Transverse colon (tissue), 4 donors: Measurements from ENCODE around the gene ZMIZ1. TPM values are rescaled to one million over a fixed set of nuclear protein-coding genes. Genes with fewer than 3 reads are reported as not detected.
A peak's percentile ranks its signal among the peaks of the same experiment; 100 is the strongest.

Source experiments
- DNase-seq: peaks from one replicate; pipeline ENCODE4 v3.0.0-alpha.2; 2019
- H3K27ac ChIP-seq, 4 donors: fragments of 200-600 bp; sonication (generic); 2 replicates each; pipeline ENCODE4 v1.5.1; 2016 to 2018; ENCODE audit warnings: inconsistent platforms in 4 of 4
- H3K27me3 ChIP-seq: fragments of 200-600 bp; sonication (generic); 2 replicates; pipeline ENCODE4 v1.5.1; 2017; ENCODE audit warnings: inconsistent platforms
- H3K36me3 ChIP-seq, 4 donors: fragments of 200-600 bp; sonication (generic); 2 replicates each; pipeline ENCODE4 v1.5.1; 2017 to 2019; ENCODE audit warnings: inconsistent platforms in 4 of 4
- H3K4me1 ChIP-seq, 4 donors: fragments of 200-600 bp; sonication (generic); 2 replicates each; pipeline ENCODE4 v1.5.1; 2017 to 2020; ENCODE audit warnings: inconsistent platforms in 4 of 4
- H3K4me3 ChIP-seq, 4 donors: fragments of 200-600 bp; sonication (generic); 1 replicate in 1 of 4; 2 replicates in 3 of 4; pipeline versions ENCODE4 v1.5.1 to v1.6.1; 2017 to 2019; ENCODE audit warnings: inconsistent platforms in 4 of 4
- H3K9me3 ChIP-seq, 2 donors: fragments of 200-600 bp; sonication (generic); 2 replicates each; pipeline ENCODE4 v1.5.1; 2017 to 2019; ENCODE audit warnings: inconsistent platforms in 2 of 2
- CTCF ChIP-seq, 5 experiments: fragments of 200-600 bp in 3 of 5; fragments of 450-650 bp in 2 of 5; sonication (generic) in 3 of 5; IDR thresholded peaks; 1 replicate in 2 of 5; 2 replicates in 3 of 5; pipeline ENCODE4 v1.5.1; 2016 to 2017; ENCODE audit warnings: antibody characterized with exemption in 5 of 5, inconsistent platforms in 3 of 5, mild to moderate bottlenecking in 2 of 5, moderate library complexity in 1 of 5
- EP300 ChIP-seq: sonication (generic); formaldehyde crosslinking; IDR thresholded peaks from one replicate; pipeline ENCODE4 v1.6.1; 2017; ENCODE audit warnings: antibody characterized with exemption, low read depth
- POLR2A ChIP-seq: fragments of 450-650 bp; IDR thresholded peaks from one replicate; pipeline ENCODE4 v1.6.1; 2016; ENCODE audit warnings: antibody characterized with exemption, mild to moderate bottlenecking, moderate library complexity
- POLR2AphosphoS5 ChIP-seq, 3 donors: sonication (generic); formaldehyde crosslinking; IDR thresholded peaks; one replicate each; pipeline ENCODE4 v1.6.1; 2016; ENCODE audit warnings: antibody characterized with exemption in 3 of 3
- WGBS, 2 donors: methylation state at CpG; one replicate each; pipeline ENCODE4 v1.1.5; 2018; ENCODE audit warnings: low coverage in 1 of 2; 5-methylcytosine and 5-hydroxymethylcytosine counted together
- in situ Hi-C, 4 donors: fragments of 200-750 bp; cut with MboI; loops; one replicate each; pipeline versions ENCODE4 v1.15.0 to v1.15.1; 2017; ENCODE audit warnings: low sequenced_read_pairs in 3 of 4, low pct_ligation_motif_present in 1 of 4, low pct_unique_long_range_greater_than_20kb in 1 of 4
- intact Hi-C: fragments of 100-400 bp; cut with DNase I; formaldehyde crosslinking; loops from one replicate; pipeline ENCODE4 v1.15.1; 2023; ENCODE audit warnings: low total_unique reads
- total RNA-seq, 4 donors: library from RNA; depleted of rRNA; stranded (reverse); fragments of >200 nt; gene quantifications; one replicate each; pipeline ENCODE4 v1.1.0, GENCODE V29; 2016

Gene ZMIZ1
- total RNA-seq, 4 donors from 2014 or later = 32.0 to 108 (median 63.0) TPM

- Histone ChIP-seq H3K4me1 (peaks cover 0 to 4% (median 2%) of the 10 kb centered on the region in 4 donors), H3K36me3 (peaks cover 0 to 18% (median 4%) of the 10 kb centered on the region in 4 donors), H3K27ac (no peak overlapping the region), H3K27me3 (no peaks in the 10 kb centered on the region), H3K4me3 (no peak overlapping the region), H3K9me3 (no peaks in the 10 kb centered on the region)
- no peak for TF ChIP-seq EP300
- no peak for TF ChIP-seq POLR2AphosphoS5 (IDR thresholded peaks at IDR 0.05)
- no peak for TF ChIP-seq POLR2A
- TF ChIP-seq CTCF (IDR thresholded peaks at IDR 0.05) = no peak
- intact Hi-C loops (loop anchor here (5.0 kb wide), 1 partner anchor 989 kb away; no protein-coding TSS in a partner anchor), in situ Hi-C loops (loop anchor here in 1 of 4 donors (25.0 kb wide), 1 partner anchor 989 kb away; no protein-coding TSS in a partner anchor)
- DNase-seq = no peak
- 74% methylated on average over 7 of the region's 8 CpGs; no CpG with 5 or more reads in 1 of the 2 donors for WGBS, 2 donors
These were observed 132.9 kb downstream of the ZMIZ1 start for GRCh38 chr10:79201706-79202105.

- Histone ChIP-seq H3K4me1 (peaks cover 0 to 3% (median 0%) of the 10 kb centered on the region in 4 donors), H3K9me3 (no peaks in the 10 kb centered on the region), H3K27ac (peak overlapping the region in 2 of 4 donors; percentile 7 to 10), H3K36me3 (peaks cover 0 to 18% (median 4%) of the 10 kb centered on the region in 4 donors), H3K27me3 (no peaks in the 10 kb centered on the region), H3K4me3 (no peak overlapping the region)
- intact Hi-C loops = loop anchor here (5.0 kb wide), 1 partner anchor 990 kb away; no protein-coding TSS in a partner anchor
- DNase-seq = peak; percentile 38
- 50 to 100% methylated on average over 1 to 9 of the region's 9 CpGs for WGBS, 2 donors
- in situ Hi-C loops = loop anchor here in 1 of 4 donors (25.0 kb wide), 1 partner anchor 990 kb away; no protein-coding TSS in a partner anchor
- TF ChIP-seq CTCF (IDR thresholded peaks at IDR 0.05) = peak in 3 of 5 experiments; percentile 27 to 30 (median 28)
- TF ChIP-seq EP300 = no peak
These were observed 133.6 kb downstream of the ZMIZ1 start for GRCh38 chr10:79202188-79203013.

GRCh38 chr10:79203014-79203644 is 134.4 kb downstream of the ZMIZ1 start:
- in situ Hi-C loops = loop anchor here in 1 of 4 donors (25.0 kb wide), 1 partner anchor 991 kb away; no protein-coding TSS in a partner anchor
- H3K9me3 ChIP-seq = no peaks in the 10 kb centered on the region
- no peaks in the 10 kb centered on the region for H3K27me3 ChIP-seq
- WGBS, 2 donors = 70 to 84% methylated on average over 12 to 13 of the region's 13 CpGs
- H3K27ac ChIP-seq = peak overlapping the region in 2 of 4 donors; percentile 7 to 10
- H3K36me3 ChIP-seq = peaks cover 0 to 18% (median 4%) of the 10 kb centered on the region in 4 donors
- peaks cover 0 to 3% (median 0%) of the 10 kb centered on the region in 4 donors for H3K4me1 ChIP-seq
- TF ChIP-seq POLR2A = no peak
- no peak for TF ChIP-seq POLR2AphosphoS5 (IDR thresholded peaks at IDR 0.05)
- no peak for TF ChIP-seq EP300
- no peak for TF ChIP-seq CTCF (IDR thresholded peaks at IDR 0.05)
- no peak overlapping the region for H3K4me3 ChIP-seq
- intact Hi-C loops = loop anchor here (5.0 kb wide), 1 partner anchor 991 kb away; no protein-coding TSS in a partner anchor
- DNase-seq = no peak

- Histone ChIP-seq H3K4me3 (no peak overlapping the region), H3K4me1 (peaks cover 0 to 3% (median 0%) of the 10 kb centered on the region in 4 donors), H3K27me3 (no peaks in the 10 kb centered on the region), H3K36me3 (peaks cover 0 to 18% (median 7%) of the 10 kb centered on the region in 4 donors), H3K27ac (no peak overlapping the region), H3K9me3 (no peaks in the 10 kb centered on the region)
- no peak for DNase-seq
- in situ Hi-C loops = loop anchor here in 1 of 4 donors (25.0 kb wide), 1 partner anchor 992 kb away; no protein-coding TSS in a partner anchor
- 79% methylated on average over 8 of the region's 8 CpGs; no CpG with 5 or more reads in 1 of the 2 donors for WGBS, 2 donors
- intact Hi-C loops = loop anchor here (5.0 kb wide), 1 partner anchor 992 kb away; no protein-coding TSS in a partner anchor
- TF ChIP-seq EP300 (no peak), POLR2A (no peak), POLR2AphosphoS5 (IDR thresholded peaks at IDR 0.05) (no peak), CTCF (IDR thresholded peaks at IDR 0.05) (no peak)
These were observed 135.1 kb downstream of the ZMIZ1 start for GRCh38 chr10:79203833-79204232.
